ENCODE results near the gene LAMA1. TPM values are rescaled to one million over a fixed set of nuclear protein-coding genes. Genes with fewer than 3 reads are reported as not detected.

Gene LAMA1
- polyA plus RNA-seq, 1 donor from 2014 or later: 10.3 TPM

DNA sequence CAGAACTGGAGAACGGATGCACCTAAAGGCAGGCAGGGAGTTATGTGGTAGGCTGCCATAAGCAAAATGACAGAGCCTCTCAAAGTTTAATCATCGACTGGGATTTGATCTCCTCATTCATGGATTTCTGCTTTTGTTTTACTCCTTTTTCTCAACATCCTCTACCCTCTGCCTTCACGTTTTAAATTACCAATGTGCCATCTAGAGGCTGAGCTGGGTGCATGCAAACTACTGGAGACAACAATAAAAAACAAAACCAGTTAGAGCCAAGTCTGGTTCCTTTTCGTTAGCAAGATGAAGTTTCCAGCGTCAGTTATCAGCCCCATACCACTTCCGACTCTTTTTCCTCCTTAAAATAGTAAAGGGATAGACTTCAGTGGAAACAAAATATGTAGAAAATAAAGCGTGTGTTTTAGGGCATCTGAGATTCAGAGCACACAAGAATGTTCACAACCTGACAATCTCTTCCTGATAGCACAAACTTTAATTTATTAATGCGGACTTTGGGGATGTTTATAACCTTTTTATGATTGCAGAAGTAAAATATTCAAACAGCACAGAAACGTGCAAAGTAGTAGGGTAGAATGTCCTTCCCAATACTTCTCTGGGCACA, 117.0 kb downstream of the LAMA1 start:
- Histone ChIP-seq H2AFZ (ENCODE audit: low read depth, low read length) (no peak overlapping the region), H3K27ac (ENCODE audit: low read length) (no peak overlapping the region), H3K9ac (ENCODE audit: low read length) (no peak overlapping the region), H3K9me2 (ENCODE audit: insufficient read depth, low read length) (no peaks in the 10 kb centered on the region), H3F3A (ENCODE audit: insufficient read depth, low read length, poor library complexity, severe bottlenecking) (no peaks in the 10 kb centered on the region), H3K79me2 (replicated peaks; ENCODE audit: insufficient read depth, low read length) (no peaks in the 10 kb centered on the region), H3K4me3 (ENCODE audit: low read length) (no peak overlapping the region), H3K4me2 (ENCODE audit: low read length) (no peak overlapping the region), H3K9me3 (ENCODE audit: low read length) (no peaks in the 10 kb centered on the region), H4K20me1 (ENCODE audit: insufficient read depth) (no peaks in the 10 kb centered on the region), H3K27me3 (ENCODE audit: insufficient read depth, low read depth, low read length) (no peaks in the 10 kb centered on the region), H3K36me3 (ENCODE audit: insufficient read depth, low read length) (no peaks in the 10 kb centered on the region)
- TF ChIP-seq, protein P1, sequence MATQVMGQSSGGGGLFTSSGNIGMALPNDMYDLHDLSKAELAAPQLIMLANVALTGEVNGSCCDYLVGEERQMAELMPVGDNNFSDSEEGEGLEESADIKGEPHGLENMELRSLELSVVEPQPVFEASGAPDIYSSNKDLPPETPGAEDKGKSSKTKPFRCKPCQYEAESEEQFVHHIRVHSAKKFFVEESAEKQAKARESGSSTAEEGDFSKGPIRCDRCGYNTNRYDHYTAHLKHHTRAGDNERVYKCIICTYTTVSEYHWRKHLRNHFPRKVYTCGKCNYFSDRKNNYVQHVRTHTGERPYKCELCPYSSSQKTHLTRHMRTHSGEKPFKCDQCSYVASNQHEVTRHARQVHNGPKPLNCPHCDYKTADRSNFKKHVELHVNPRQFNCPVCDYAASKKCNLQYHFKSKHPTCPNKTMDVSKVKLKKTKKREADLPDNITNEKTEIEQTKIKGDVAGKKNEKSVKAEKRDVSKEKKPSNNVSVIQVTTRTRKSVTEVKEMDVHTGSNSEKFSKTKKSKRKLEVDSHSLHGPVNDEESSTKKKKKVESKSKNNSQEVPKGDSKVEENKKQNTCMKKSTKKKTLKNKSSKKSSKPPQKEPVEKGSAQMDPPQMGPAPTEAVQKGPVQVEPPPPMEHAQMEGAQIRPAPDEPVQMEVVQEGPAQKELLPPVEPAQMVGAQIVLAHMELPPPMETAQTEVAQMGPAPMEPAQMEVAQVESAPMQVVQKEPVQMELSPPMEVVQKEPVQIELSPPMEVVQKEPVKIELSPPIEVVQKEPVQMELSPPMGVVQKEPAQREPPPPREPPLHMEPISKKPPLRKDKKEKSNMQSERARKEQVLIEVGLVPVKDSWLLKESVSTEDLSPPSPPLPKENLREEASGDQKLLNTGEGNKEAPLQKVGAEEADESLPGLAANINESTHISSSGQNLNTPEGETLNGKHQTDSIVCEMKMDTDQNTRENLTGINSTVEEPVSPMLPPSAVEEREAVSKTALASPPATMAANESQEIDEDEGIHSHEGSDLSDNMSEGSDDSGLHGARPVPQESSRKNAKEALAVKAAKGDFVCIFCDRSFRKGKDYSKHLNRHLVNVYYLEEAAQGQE (IDR thresholded peaks at IDR 0.05; ENCODE audit: borderline replicate concordance): no peak
- TF ChIP-seq SMC3 (conservative IDR thresholded peaks at IDR 0.05; ENCODE audit: poor library complexity): peak; percentile 68
- peak; percentile 63 for TF ChIP-seq RAD21 (conservative IDR thresholded peaks at IDR 0.05)
- no peak for TF ChIP-seq EP300 (conservative IDR thresholded peaks at IDR 0.05; ENCODE audit: poor library complexity, severe bottlenecking)
- no peak for TF ChIP-seq TAF1 (IDR thresholded peaks at IDR 0.05; ENCODE audit: low read depth)
- TF ChIP-seq EZH2 (IDR thresholded peaks at IDR 0.05; ENCODE audit: borderline replicate concordance, insufficient read depth, low read length, poor library complexity, severe bottlenecking): no peak
- TF ChIP-seq MXI1 (conservative IDR thresholded peaks at IDR 0.05; ENCODE audit: poor library complexity, severe bottlenecking): no peak
- TF ChIP-seq POLR2AphosphoS5 (IDR thresholded peaks at IDR 0.05): no peak
- TF ChIP-seq, protein P2, sequence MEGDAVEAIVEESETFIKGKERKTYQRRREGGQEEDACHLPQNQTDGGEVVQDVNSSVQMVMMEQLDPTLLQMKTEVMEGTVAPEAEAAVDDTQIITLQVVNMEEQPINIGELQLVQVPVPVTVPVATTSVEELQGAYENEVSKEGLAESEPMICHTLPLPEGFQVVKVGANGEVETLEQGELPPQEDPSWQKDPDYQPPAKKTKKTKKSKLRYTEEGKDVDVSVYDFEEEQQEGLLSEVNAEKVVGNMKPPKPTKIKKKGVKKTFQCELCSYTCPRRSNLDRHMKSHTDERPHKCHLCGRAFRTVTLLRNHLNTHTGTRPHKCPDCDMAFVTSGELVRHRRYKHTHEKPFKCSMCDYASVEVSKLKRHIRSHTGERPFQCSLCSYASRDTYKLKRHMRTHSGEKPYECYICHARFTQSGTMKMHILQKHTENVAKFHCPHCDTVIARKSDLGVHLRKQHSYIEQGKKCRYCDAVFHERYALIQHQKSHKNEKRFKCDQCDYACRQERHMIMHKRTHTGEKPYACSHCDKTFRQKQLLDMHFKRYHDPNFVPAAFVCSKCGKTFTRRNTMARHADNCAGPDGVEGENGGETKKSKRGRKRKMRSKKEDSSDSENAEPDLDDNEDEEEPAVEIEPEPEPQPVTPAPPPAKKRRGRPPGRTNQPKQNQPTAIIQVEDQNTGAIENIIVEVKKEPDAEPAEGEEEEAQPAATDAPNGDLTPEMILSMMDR (IDR thresholded peaks at IDR 0.05; ENCODE audit: poor library complexity, severe bottlenecking): peak; percentile 66

DNA sequence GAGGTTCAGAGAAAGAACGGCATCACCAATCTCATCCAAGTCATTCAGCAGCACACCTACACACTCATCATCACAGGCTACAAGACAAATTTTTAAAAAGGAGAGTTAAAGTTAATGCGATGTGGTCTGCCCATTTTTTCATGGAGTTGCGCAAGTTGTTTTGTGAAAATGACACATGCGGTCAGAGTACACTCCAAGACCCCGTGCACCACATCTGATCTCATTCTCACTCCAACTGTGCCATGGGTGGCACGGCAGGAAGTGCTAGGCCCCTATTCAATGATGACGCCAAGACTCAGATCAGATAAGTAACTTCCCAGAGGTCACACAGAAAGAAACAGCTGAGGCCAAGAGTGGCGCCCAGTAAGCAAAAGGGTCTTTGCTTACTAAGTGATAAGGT, 119.8 kb downstream of the LAMA1 start:
- Histone ChIP-seq H3K27ac (ENCODE audit: low read length) (no peak overlapping the region), H2AFZ (ENCODE audit: low read depth, low read length) (no peak overlapping the region), H3K79me2 (replicated peaks; ENCODE audit: insufficient read depth, low read length) (no peaks in the 10 kb centered on the region), H3K4me2 (ENCODE audit: low read length) (no peak overlapping the region), H3K4me3 (ENCODE audit: low read length) (no peak overlapping the region), H3K9me2 (ENCODE audit: insufficient read depth, low read length) (no peaks in the 10 kb centered on the region), H3K9ac (ENCODE audit: low read length) (no peak overlapping the region), H3K9me3 (ENCODE audit: low read length) (no peaks in the 10 kb centered on the region), H4K20me1 (ENCODE audit: insufficient read depth) (no peaks in the 10 kb centered on the region), H3K36me3 (ENCODE audit: insufficient read depth, low read length) (no peaks in the 10 kb centered on the region), H3F3A (ENCODE audit: insufficient read depth, low read length, poor library complexity, severe bottlenecking) (no peaks in the 10 kb centered on the region), H3K27me3 (ENCODE audit: insufficient read depth, low read depth, low read length) (no peaks in the 10 kb centered on the region)
- TF ChIP-seq POLR2AphosphoS5 (IDR thresholded peaks at IDR 0.05): no peak
- TF ChIP-seq, protein P2 (IDR thresholded peaks at IDR 0.05; ENCODE audit: poor library complexity, severe bottlenecking): no peak
- TF ChIP-seq EZH2 (IDR thresholded peaks at IDR 0.05; ENCODE audit: borderline replicate concordance, insufficient read depth, low read length, poor library complexity, severe bottlenecking): no peak
- TF ChIP-seq, protein P1 (IDR thresholded peaks at IDR 0.05; ENCODE audit: borderline replicate concordance): no peak
- no peak for TF ChIP-seq TAF1 (IDR thresholded peaks at IDR 0.05; ENCODE audit: low read depth)
- no peak for TF ChIP-seq MXI1 (conservative IDR thresholded peaks at IDR 0.05; ENCODE audit: poor library complexity, severe bottlenecking)
- TF ChIP-seq EP300 (conservative IDR thresholded peaks at IDR 0.05; ENCODE audit: poor library complexity, severe bottlenecking): no peak
- TF ChIP-seq SMC3 (conservative IDR thresholded peaks at IDR 0.05; ENCODE audit: poor library complexity): no peak
- no peak for TF ChIP-seq RAD21 (conservative IDR thresholded peaks at IDR 0.05)

Data from neural cell (in vitro differentiated cells).